Measurements from ENCODE around the gene LGR4.

The LGR4 gene

GRCh38 chr11:27452147-27452546 is 20.4 kb downstream of the LGR4 start:
- no peak overlapping the region for H3K27ac ChIP-seq (ENCODE audit: extremely low read depth, low read depth, low read length)

More at GRCh38 chr11:27452147-27452546, 20.4 kb downstream of the LGR4 start:
- Histone ChIP-seq H3K9me3 (ENCODE audit: control insufficient read depth, insufficient read depth, low read depth, low read length) (no peaks in the 10 kb centered on the region), H3K4me1 (ENCODE audit: control insufficient read depth, insufficient read depth, low read length) (peaks cover 5% of the 10 kb centered on the region), H3K4me3 (ENCODE audit: low read depth, low read length) (no peak overlapping the region), H3K36me3 (ENCODE audit: control insufficient read depth in 2 of 2, insufficient read depth in 1 of 2, low read length in 2 of 2) (no peaks in the 10 kb centered on the region)
- ChIA-PET CTCF (no interaction called here), POLR2A (no interaction called here)
- TF ChIP-seq ZNF302 (tag by site-specific recombination; IDR thresholded peaks at IDR 0.05; ENCODE audit: low read depth) (no peak), ZNF658 (tag by site-specific recombination; IDR thresholded peaks at IDR 0.05) (no peak), BCL6B (tag by site-specific recombination; IDR thresholded peaks at IDR 0.05) (no peak), ZSCAN23 (tag by site-specific recombination; IDR thresholded peaks at IDR 0.05) (no peak), ZNF266 (tag by site-specific recombination; IDR thresholded peaks at IDR 0.05; ENCODE audit: low read depth) (no peak), PRDM1 (tag by site-specific recombination; IDR thresholded peaks at IDR 0.05) (no peak), ZBTB21 (tag by site-specific recombination; IDR thresholded peaks at IDR 0.05) (no peak), ZNF335 (tag by site-specific recombination; conservative IDR thresholded peaks at IDR 0.05) (no peak), ZNF324 (tag by site-specific recombination; IDR thresholded peaks at IDR 0.05) (no peak), REPIN1 (tag by site-specific recombination; IDR thresholded peaks at IDR 0.05; ENCODE audit: low read depth) (no peak), ZNF48 (tag by site-specific recombination; IDR thresholded peaks at IDR 0.05) (no peak), ZNF155 (tag by site-specific recombination; IDR thresholded peaks at IDR 0.05) (no peak), PRDM10 (tag by site-specific recombination; IDR thresholded peaks at IDR 0.05) (no peak), ZNF239 (tag by site-specific recombination; IDR thresholded peaks at IDR 0.05) (no peak), ZNF830 (tag by site-specific recombination; IDR thresholded peaks at IDR 0.05; ENCODE audit: low read depth) (no peak)
- TF ChIP-seq, protein P1, sequence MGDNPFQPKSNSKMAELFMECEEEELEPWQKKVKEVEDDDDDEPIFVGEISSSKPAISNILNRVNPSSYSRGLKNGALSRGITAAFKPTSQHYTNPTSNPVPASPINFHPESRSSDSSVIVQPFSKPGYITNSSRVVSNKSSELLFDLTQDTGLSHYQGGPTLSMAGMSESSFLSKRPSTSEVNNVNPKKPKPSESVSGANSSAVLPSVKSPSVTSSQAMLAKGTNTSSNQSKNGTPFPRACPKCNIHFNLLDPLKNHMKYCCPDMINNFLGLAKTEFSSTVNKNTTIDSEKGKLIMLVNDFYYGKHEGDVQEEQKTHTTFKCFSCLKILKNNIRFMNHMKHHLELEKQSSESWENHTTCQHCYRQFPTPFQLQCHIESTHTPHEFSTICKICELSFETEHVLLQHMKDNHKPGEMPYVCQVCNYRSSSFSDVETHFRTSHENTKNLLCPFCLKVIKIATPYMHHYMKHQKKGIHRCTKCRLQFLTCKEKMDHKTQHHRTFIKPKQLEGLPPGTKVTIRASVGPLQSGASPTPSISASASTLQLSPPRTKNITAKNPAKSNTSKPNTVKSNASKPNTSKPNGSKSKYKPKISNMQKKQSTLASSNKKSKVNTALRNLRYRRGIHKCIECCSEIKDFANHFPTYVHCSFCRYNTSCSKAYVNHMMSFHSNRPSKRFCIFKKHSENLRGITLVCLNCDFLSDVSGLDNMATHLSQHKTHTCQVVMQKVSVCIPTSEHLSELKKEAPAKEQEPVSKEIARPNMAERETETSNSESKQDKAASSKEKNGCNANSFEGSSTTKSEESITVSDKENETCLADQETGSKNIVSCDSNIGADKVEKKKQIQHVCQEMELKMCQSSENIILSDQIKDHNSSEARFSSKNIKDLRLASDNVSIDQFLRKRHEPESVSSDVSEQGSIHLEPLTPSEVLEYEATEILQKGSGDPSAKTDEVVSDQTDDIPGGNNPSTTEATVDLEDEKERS (tag by site-specific recombination; IDR thresholded peaks at IDR 0.05): no peak
- TF ChIP-seq, protein P2, sequence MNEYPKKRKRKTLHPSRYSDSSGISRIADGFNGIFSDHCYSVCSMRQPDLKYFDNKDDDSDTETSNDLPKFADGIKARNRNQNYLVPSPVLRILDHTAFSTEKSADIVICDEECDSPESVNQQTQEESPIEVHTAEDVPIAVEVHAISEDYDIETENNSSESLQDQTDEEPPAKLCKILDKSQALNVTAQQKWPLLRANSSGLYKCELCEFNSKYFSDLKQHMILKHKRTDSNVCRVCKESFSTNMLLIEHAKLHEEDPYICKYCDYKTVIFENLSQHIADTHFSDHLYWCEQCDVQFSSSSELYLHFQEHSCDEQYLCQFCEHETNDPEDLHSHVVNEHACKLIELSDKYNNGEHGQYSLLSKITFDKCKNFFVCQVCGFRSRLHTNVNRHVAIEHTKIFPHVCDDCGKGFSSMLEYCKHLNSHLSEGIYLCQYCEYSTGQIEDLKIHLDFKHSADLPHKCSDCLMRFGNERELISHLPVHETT (tag by site-specific recombination; IDR thresholded peaks at IDR 0.05): no peak
- TF ChIP-seq, protein P3, sequence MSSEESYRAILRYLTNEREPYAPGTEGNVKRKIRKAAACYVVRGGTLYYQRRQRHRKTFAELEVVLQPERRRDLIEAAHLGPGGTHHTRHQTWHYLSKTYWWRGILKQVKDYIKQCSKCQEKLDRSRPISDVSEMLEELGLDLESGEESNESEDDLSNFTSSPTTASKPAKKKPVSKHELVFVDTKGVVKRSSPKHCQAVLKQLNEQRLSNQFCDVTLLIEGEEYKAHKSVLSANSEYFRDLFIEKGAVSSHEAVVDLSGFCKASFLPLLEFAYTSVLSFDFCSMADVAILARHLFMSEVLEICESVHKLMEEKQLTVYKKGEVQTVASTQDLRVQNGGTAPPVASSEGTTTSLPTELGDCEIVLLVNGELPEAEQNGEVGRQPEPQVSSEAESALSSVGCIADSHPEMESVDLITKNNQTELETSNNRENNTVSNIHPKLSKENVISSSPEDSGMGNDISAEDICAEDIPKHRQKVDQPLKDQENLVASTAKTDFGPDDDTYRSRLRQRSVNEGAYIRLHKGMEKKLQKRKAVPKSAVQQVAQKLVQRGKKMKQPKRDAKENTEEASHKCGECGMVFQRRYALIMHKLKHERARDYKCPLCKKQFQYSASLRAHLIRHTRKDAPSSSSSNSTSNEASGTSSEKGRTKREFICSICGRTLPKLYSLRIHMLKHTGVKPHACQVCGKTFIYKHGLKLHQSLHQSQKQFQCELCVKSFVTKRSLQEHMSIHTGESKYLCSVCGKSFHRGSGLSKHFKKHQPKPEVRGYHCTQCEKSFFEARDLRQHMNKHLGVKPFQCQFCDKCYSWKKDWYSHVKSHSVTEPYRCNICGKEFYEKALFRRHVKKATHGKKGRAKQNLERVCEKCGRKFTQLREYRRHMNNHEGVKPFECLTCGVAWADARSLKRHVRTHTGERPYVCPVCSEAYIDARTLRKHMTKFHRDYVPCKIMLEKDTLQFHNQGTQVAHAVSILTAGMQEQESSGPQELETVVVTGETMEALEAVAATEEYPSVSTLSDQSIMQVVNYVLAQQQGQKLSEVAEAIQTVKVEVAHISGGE (tag by site-specific recombination; conservative IDR thresholded peaks at IDR 0.05; ENCODE audit: low read depth): no peak
